ENCODE data around the gene ZMAT2. TPM values are rescaled to one million over a fixed set of nuclear protein-coding genes. Genes with fewer than 3 reads are reported as not detected.
"Not testable (repeated sequence)": the region's sequence is repeated elsewhere in the genome, so short reads cannot be mapped to it uniquely, and the experiment has no call there.

Gene ZMAT2
- total and polyA plus RNA-seq, 7 donors: 44.7 to 136 (median 54.5) TPM

- intact Hi-C loops (cut with DNase I): loop anchor here in 1 of 2 donors (2.0 to 5.0 kb wide), 2 partner anchors 26 to 38 kb away; partner anchors contain the start of genes HARS1, HARS2 and ZMAT2
These were observed 35.7 kb upstream of the ZMAT2 start, which contains the start of gene WDR55 for GRCh38 chr5:140664359-140665119. WDR55 (plus strand) TSS chr5:140664904; CDS start chr5:140664913, 9 bp downstream.

GRCh38 chr5:140671035-140671434 is 29.2 kb upstream of the ZMAT2 start:
- H3K4me3 ChIP-seq; H3K9me3 ChIP-seq; intact Hi-C loops (cut with DNase I); H3K27ac ChIP-seq; H3K4me1 ChIP-seq; DNase-seq; H3K27me3 ChIP-seq (ENCODE audit: insufficient read depth in 3 of 3, low read length in 2 of 3): not testable (repeated sequence)
- peak in 1 of 4 donors; percentile 28 for ATAC-seq
- H3K36me3 ChIP-seq (ENCODE audit: insufficient read depth in 1 of 2, low read depth in 1 of 2): peaks cover 21 to 95% of the 10 kb centered on the region in 2 donors
- WGBS, 3 donors: 83 to 92% (median 84%) methylated on average over 3 to 4 of the region's 4 CpGs

More at GRCh38 chr5:140664359-140665119, 35.7 kb upstream of the ZMAT2 start, which contains the start of gene WDR55:
- H3K4me1 ChIP-seq: peaks cover 17% of the 10 kb centered on the region
- no peaks in the 10 kb centered on the region for H3K9me3 ChIP-seq
- peaks cover 21 to 71% of the 10 kb centered on the region in 2 donors for H3K36me3 ChIP-seq (ENCODE audit: insufficient read depth in 1 of 2, low read depth in 1 of 2)
- 1% methylated on average over 47 to 54 of the region's 54 CpGs for WGBS, 3 donors
- DNase-seq (peak; percentile 97 to 98), ATAC-seq (peak; percentile 98 to 99 (median 98))
- H3K27me3 ChIP-seq (ENCODE audit: insufficient read depth in 3 of 3, low read length in 2 of 3): no peaks in the 10 kb centered on the region
- peak within 1 kb of the TSS; percentile 85 for H3K4me3 ChIP-seq
- TF ChIP-seq CTCF (IDR thresholded peaks at IDR 0.05): no peak
- H3K27ac ChIP-seq: peak within 1 kb of the TSS; percentile 89

- ATAC-seq (no peak), DNase-seq (no peak)
- Histone ChIP-seq H3K4me1 (peaks cover under 1% of the 10 kb centered on the region), H3K4me3 (no peak overlapping the region), H3K9me3 (no peaks in the 10 kb centered on the region), H3K36me3 (ENCODE audit: insufficient read depth in 1 of 2, low read depth in 1 of 2) (peaks cover 21 to 95% of the 10 kb centered on the region in 2 donors), H3K27me3 (ENCODE audit: insufficient read depth in 3 of 3, low read length in 2 of 3) (no peaks in the 10 kb centered on the region), H3K27ac (no peak overlapping the region)
- intact Hi-C loops (cut with DNase I): no loop called here
- WGBS, 3 donors: 90 to 95% (median 91%) methylated on average over 4 to 6 of the region's 7 CpGs
- no peak for TF ChIP-seq CTCF (IDR thresholded peaks at IDR 0.05)
These were observed 28.6 kb upstream of the ZMAT2 start for GRCh38 chr5:140671472-140672125.

GRCh38 chr5:140672455-140673186 is 27.6 kb upstream of the ZMAT2 start:
- H3K9me3 ChIP-seq: no peaks in the 10 kb centered on the region
- intact Hi-C loops (cut with DNase I): no loop called here
- peaks cover 21 to 97% of the 10 kb centered on the region in 2 donors for H3K36me3 ChIP-seq (ENCODE audit: insufficient read depth in 1 of 2, low read depth in 1 of 2)
- H3K4me1 ChIP-seq: no peaks in the 10 kb centered on the region
- WGBS, 3 donors: 59 to 67% (median 65%) methylated on average over 70 of the region's 70 CpGs
- H3K27me3 ChIP-seq (ENCODE audit: insufficient read depth in 3 of 3, low read length in 2 of 3): no peaks in the 10 kb centered on the region
- ATAC-seq: peak in 2 of 4 donors; percentile 26 to 34
- peak in 1 of 2 donors; percentile 58 for DNase-seq
- no peak overlapping the region for H3K27ac ChIP-seq
- H3K4me3 ChIP-seq: no peak overlapping the region
- TF ChIP-seq CTCF (IDR thresholded peaks at IDR 0.05): no peak
